Stimulated activated naive B cell treated with anti-CD40 and anti-IgM and Interleukin-4, amounts not matched to agents 10 μg/mL and 1 μg/mL and 100 μg/mL, for 72 hours (primary cell): Measurements from ENCODE around the gene LLGL2.
"Not testable (repeated sequence)": the region's sequence is repeated elsewhere in the genome, so short reads cannot be mapped to it uniquely, and the experiment has no call there.

ENCODE experiments used
- ATAC-seq, 2 donors: fragments of 150-1000 bp; cut with Tn5 transposase; replicated peaks; 2 replicates each; pipeline ENCODE4 v1.10.0; 2021; ENCODE audit warnings: moderate library complexity in 1 of 2
- DNase-seq: peaks from one replicate; pipeline ENCODE4 v3.0.0; 2021
- H3K27ac Mint-ChIP-seq: one replicate; pipeline ENCODE4 v1.8.0; 2022; ENCODE audit warnings: mild to moderate bottlenecking, mixed read lengths
- H3K27me3 Mint-ChIP-seq, 2 donors: one replicate each; pipeline ENCODE4 v1.8.0; 2022; ENCODE audit warnings: mixed read lengths in 2 of 2
- H3K36me3 Mint-ChIP-seq, 2 donors: one replicate each; pipeline ENCODE4 v1.8.0; 2022; ENCODE audit warnings: mixed read lengths in 2 of 2, mild to moderate bottlenecking in 1 of 2
- H3K4me1 Mint-ChIP-seq, 2 donors: one replicate each; pipeline ENCODE4 v1.8.0; 2022; ENCODE audit warnings: mixed read lengths in 2 of 2, mild to moderate bottlenecking in 1 of 2
- H3K4me3 Mint-ChIP-seq, 2 donors: one replicate each; pipeline ENCODE4 v1.8.0; 2022; ENCODE audit warnings: mild to moderate bottlenecking in 2 of 2, mixed read lengths in 2 of 2, moderate library complexity in 1 of 2
- H3K9me3 Mint-ChIP-seq, 2 donors: one replicate each; pipeline ENCODE4 v1.8.0; 2022; ENCODE audit warnings: mixed read lengths in 2 of 2, mild to moderate bottlenecking in 1 of 2

The LLGL2 gene

GRCh38 chr17:75524970-75525805, at the start of gene LLGL2:
Gene LLGL2 (plus strand): TSS chr17:75525697. CDS start chr17:75543427, 17,730 bp downstream.
- DNase-seq: peak; percentile 67
- Mint-ChIP-seq H3K27me3 (peaks cover 4 to 5% of the 10 kb centered on the region in 2 donors), H3K36me3 (peaks cover 12 to 16% of the 10 kb centered on the region in 2 donors), H3K4me3 (peak within 1 kb of the TSS; percentile 76 to 78), H3K9me3 (no peaks in the 10 kb centered on the region), H3K27ac (no peak within 1 kb of the TSS), H3K4me1 (peaks cover 7 to 11% of the 10 kb centered on the region in 2 donors)
- ATAC-seq: peak; percentile 90 to 92

- H3K9me3 Mint-ChIP-seq: no peaks in the 10 kb centered on the region
- DNase-seq (no peak), ATAC-seq (no peak)
- H3K36me3 Mint-ChIP-seq: peaks cover 35 to 50% of the 10 kb centered on the region in 2 donors
- H3K27me3 Mint-ChIP-seq: no peaks in the 10 kb centered on the region
- peaks cover 2 to 6% of the 10 kb centered on the region in 2 donors for H3K4me1 Mint-ChIP-seq
- no peak overlapping the region for H3K4me3 Mint-ChIP-seq
- H3K27ac Mint-ChIP-seq: no peak overlapping the region
These were observed 49.6 kb upstream of the LLGL2 start for GRCh38 chr17:75475851-75476250.

- Mint-ChIP-seq H3K27ac (no peak overlapping the region), H3K4me1 (peaks cover 2 to 6% of the 10 kb centered on the region in 2 donors), H3K36me3 (peaks cover 35 to 50% of the 10 kb centered on the region in 2 donors), H3K27me3 (no peaks in the 10 kb centered on the region), H3K9me3 (no peaks in the 10 kb centered on the region), H3K4me3 (no peak overlapping the region)
- no peak for DNase-seq
- no peak for ATAC-seq
These were observed 49.2 kb upstream of the LLGL2 start for GRCh38 chr17:75476271-75476671.

DNA sequence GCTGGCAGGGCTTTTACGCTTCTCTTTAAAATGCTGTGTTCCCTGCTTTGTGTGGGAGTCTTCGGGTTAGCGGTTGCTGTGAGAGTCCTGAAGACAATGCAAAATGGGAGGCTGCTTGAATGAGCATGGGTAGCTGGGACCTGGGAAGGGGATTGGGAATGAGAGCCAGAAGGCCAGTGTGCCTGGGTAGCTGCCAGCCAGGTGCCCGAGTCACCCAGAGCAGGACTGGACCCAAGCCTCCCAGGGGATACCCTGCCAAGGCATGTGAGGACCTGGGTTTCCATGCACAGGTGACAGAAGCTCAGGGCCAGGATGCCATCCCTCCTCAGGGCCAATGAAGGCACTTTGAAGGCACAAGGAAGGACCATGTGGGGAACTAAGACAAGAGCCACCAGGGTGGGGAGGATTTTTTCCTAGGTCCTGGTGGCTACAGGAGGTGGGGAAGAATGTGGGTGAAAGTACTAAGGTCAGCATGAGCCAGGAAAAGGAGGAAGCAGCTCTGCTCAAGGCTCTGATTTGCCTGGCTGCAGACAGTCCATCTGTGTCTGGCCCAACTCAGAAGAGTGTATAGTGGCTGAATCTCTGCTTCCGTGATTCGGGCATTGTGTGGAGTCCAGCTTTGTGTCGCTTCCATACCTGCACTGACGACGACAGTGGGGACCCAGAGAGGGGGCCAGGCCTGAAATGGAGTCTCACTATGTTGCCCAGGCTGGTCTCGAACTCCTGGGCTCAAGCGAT, 48.6 kb upstream of the LLGL2 start:
- H3K9me3 Mint-ChIP-seq: no peaks in the 10 kb centered on the region
- no peak for ATAC-seq
- H3K4me3 Mint-ChIP-seq: no peak overlapping the region
- no peaks in the 10 kb centered on the region for H3K27me3 Mint-ChIP-seq
- H3K4me1 Mint-ChIP-seq: peaks cover 2 to 6% of the 10 kb centered on the region in 2 donors
- no peak for DNase-seq
- peak overlapping the region; percentile 48 for H3K27ac Mint-ChIP-seq
- H3K36me3 Mint-ChIP-seq: peaks cover 32 to 47% of the 10 kb centered on the region in 2 donors

- not testable (repeated sequence) for DNase-seq, H3K4me3 Mint-ChIP-seq, H3K4me1 Mint-ChIP-seq, ATAC-seq, H3K27me3 Mint-ChIP-seq, H3K9me3 Mint-ChIP-seq, H3K27ac Mint-ChIP-seq
- H3K36me3 Mint-ChIP-seq: peaks cover 28 to 44% of the 10 kb centered on the region in 2 donors
These were observed 48.0 kb upstream of the LLGL2 start for GRCh38 chr17:75477490-75477862.

DNA sequence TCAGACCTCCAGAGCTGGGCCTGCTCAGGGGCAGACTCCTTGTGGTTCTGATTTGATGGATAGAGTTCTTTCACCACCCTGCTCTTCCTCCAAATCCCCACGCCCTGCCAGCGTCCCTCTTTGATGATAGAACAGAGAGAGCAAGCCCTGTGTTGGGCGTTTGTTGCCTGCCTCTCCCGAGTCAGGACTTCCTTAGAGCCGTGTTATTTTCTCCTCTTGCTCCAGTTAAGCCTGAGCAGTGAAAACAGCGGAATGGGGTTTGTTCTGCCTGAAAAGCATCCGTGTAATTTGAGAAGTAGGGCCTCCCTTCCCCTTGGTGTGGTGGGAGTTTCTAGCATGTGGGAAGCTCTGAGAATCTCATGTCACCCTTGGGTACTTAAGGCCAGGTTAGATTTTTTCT, 47.0 kb upstream of the LLGL2 start:
- H3K9me3 Mint-ChIP-seq: no peaks in the 10 kb centered on the region
- peaks cover 2 to 6% of the 10 kb centered on the region in 2 donors for H3K4me1 Mint-ChIP-seq
- ATAC-seq (no peak), DNase-seq (no peak)
- H3K27ac Mint-ChIP-seq: no peak overlapping the region
- H3K4me3 Mint-ChIP-seq: no peak overlapping the region
- peaks cover 25 to 39% of the 10 kb centered on the region in 2 donors for H3K36me3 Mint-ChIP-seq
- no peaks in the 10 kb centered on the region for H3K27me3 Mint-ChIP-seq

GRCh38 chr17:75480281-75480680, 45.2 kb upstream of the LLGL2 start:
- peaks cover 15 to 36% of the 10 kb centered on the region in 2 donors for H3K36me3 Mint-ChIP-seq
- peak overlapping the region; percentile 20 for H3K27ac Mint-ChIP-seq
- no peaks in the 10 kb centered on the region for H3K9me3 Mint-ChIP-seq
- H3K4me1 Mint-ChIP-seq: peaks cover 2 to 6% of the 10 kb centered on the region in 2 donors
- ATAC-seq: no peak
- DNase-seq: no peak
- no peak overlapping the region for H3K4me3 Mint-ChIP-seq
- H3K27me3 Mint-ChIP-seq: no peaks in the 10 kb centered on the region

DNA sequence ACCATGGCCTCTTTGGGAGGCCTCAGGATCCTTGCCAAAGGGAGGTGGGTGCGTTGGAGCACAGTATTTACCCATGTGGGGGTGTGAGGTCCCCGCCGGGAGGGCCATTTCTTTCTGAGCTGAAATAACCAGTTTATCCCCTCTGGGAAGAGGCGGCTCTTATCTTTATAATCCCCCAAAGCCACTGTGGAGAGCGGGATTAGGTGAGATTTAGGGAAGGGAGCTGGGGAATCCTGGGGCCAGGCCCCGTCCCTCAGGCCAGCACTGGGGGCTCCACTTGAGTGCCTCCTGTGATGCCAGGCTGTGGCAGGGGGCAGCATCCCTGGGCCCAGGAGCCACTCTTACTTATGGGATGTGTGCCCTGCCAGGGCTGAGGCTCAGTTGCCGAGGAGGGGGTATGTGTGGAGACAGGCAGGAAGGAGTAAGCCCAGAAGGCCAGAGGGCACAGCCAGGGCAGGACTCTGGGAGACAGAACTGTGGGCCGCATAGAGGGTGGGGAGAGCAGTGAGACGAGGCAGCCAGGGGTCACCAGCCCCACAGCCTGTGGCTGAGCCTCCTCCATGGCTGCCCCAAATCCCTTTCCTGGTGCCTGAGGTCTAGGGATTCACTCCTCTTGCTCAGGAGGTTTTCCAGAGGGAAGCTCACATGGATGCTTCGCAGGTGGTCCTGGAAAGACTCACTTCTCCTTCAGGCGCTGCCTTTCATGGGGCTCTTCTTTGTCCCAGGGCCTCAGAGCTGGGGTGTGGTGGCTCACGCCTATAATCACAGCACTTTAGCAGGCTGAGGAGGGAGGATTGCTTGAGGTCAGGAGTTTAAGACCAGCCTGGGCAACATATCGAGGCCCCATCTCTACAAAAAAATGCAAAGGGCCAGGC, 44.1 kb upstream of the LLGL2 start:
- Mint-ChIP-seq H3K9me3 (no peaks in the 10 kb centered on the region), H3K27ac (no peak overlapping the region), H3K27me3 (no peaks in the 10 kb centered on the region), H3K4me1 (peaks cover 5 to 9% of the 10 kb centered on the region in 2 donors), H3K4me3 (no peak overlapping the region), H3K36me3 (peaks cover 13 to 32% of the 10 kb centered on the region in 2 donors)
- no peak for DNase-seq
- no peak for ATAC-seq

GRCh38 chr17:75482098-75482942, 43.2 kb upstream of the LLGL2 start:
- H3K27ac Mint-ChIP-seq: no peak overlapping the region
- no peak overlapping the region for H3K4me3 Mint-ChIP-seq
- no peak for ATAC-seq
- H3K4me1 Mint-ChIP-seq: peaks cover 13 to 14% of the 10 kb centered on the region in 2 donors
- no peaks in the 10 kb centered on the region for H3K27me3 Mint-ChIP-seq
- no peak for DNase-seq
- H3K36me3 Mint-ChIP-seq: peaks cover 8 to 31% of the 10 kb centered on the region in 2 donors
- H3K9me3 Mint-ChIP-seq: no peaks in the 10 kb centered on the region

DNA sequence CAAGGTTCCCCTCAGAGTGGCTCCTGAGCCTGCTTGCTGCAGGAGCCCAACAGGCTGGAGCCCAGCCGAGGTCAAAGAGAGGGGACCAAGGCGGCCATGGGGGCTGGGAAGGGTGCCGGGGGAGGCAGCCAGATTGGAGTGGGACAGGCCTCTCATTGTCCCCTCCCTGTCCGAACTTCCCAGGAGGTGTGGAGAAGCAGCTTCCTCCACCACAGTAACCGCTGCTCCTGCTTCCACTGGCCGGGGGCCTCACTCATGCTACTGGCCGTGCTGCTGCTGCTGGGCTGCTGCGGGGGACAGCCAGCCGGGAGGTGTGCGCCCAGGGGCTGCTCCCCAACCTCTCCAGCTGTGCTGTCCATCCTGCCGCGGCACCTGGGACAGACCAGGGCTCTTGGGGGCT, 39.8 kb upstream of the LLGL2 start:
- ATAC-seq: no peak

DNA sequence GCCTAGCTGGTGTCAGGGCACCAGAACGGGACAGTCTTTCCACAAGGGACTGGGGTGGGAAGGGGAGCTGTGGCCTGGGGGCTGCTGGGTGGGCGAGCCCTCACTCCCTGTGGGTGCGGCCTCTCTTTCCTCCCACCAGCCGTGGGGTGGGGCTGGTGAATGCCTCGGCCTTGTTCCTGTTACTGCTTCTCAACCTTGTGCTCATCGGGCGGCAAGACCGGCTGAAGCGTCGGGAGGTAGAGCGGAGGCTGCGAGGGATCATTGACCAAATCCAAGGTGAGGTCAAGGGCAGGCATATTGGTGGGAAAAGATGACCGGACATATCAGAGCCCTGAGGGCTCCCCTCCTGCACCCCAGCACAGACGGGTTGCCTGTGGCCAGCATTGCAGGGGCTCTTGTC, 39.3 kb upstream of the LLGL2 start:
- H3K4me1 Mint-ChIP-seq: peaks cover 19 to 20% of the 10 kb centered on the region in 2 donors
- H3K36me3 Mint-ChIP-seq: peaks cover 15 to 39% of the 10 kb centered on the region in 2 donors
- no peaks in the 10 kb centered on the region for H3K27me3 Mint-ChIP-seq
- ATAC-seq (no peak), DNase-seq (no peak)
- H3K27ac Mint-ChIP-seq: peak overlapping the region; percentile 82
- no peaks in the 10 kb centered on the region for H3K9me3 Mint-ChIP-seq
- H3K4me3 Mint-ChIP-seq: no peak overlapping the region

More for the DNA sequence above, 39.8 kb upstream of the LLGL2 start:
- Mint-ChIP-seq H3K27me3 (no peaks in the 10 kb centered on the region), H3K27ac (no peak overlapping the region), H3K4me3 (no peak overlapping the region), H3K9me3 (no peaks in the 10 kb centered on the region), H3K36me3 (peaks cover 13 to 36% of the 10 kb centered on the region in 2 donors), H3K4me1 (peaks cover 19 to 20% of the 10 kb centered on the region in 2 donors)
- no peak for DNase-seq

DNA sequence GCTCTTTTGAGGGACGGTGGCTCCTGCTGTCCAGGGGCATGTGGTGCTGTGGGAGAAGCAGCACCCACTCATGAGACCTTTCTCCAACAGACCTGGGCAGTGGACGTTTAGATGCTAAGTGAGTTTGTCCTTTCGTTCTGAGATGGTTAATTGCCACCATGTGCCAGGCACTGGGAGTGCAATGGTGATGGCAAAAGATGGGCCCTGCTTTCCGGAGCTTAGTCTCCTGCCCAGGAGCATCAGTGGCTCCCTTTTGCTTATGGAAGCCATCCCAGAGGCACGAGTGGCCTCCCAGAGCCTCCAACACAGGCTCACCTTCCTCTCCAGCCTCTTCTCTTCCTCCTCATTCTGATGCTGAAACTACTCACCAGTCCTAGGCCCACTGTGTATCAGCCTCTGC, 38.5 kb upstream of the LLGL2 start:
- ATAC-seq (peak in 1 of 2 donors; percentile 6), DNase-seq (no peak)
- Mint-ChIP-seq H3K36me3 (peaks cover 17 to 45% of the 10 kb centered on the region in 2 donors), H3K9me3 (no peaks in the 10 kb centered on the region), H3K4me1 (peaks cover 19 to 20% of the 10 kb centered on the region in 2 donors), H3K27me3 (no peaks in the 10 kb centered on the region), H3K4me3 (peak overlapping the region in 1 of 2 donors; percentile 49), H3K27ac (peak overlapping the region; percentile 94)

DNA sequence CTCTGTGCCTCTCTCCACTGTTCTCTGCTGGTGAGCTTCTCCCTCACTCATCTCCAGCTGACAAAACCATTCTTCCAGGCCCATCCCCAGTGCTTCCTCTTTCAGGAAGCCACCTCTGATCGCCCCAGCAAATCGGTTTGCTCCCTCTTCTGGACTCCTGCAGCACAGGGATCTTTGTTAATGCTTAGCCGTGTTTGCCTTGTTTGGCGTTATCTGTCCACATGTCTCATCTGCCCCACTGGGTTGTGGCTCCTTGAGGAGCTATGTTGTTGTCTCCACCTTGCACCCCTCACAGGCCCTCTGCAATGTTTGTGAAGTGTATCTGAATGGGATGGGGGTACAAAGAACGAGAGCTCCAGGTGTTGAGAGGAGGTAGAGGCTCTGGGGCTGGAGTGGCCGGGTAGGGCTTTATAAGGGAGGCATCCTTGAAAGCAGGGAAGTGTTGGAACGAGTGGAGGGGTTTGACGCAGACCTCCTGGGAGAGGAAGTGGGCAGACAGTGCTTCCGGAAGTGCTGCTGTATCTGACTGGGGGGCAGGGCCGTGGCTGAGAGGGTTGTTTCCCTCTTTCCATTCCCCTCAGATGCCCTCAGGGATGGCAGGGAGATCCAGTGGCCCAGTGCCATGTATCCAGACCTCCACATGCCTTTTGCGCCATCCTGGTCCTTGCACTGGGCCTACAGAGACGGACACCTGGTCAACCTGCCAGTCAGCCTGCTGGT, 38.0 kb upstream of the LLGL2 start:
- DNase-seq (peak; percentile 18), ATAC-seq (peak; percentile 76 to 84)
- H3K4me1 Mint-ChIP-seq: peaks cover 19 to 20% of the 10 kb centered on the region in 2 donors
- H3K9me3 Mint-ChIP-seq: no peaks in the 10 kb centered on the region
- H3K27ac Mint-ChIP-seq: peak overlapping the region; percentile 94
- peaks cover 18 to 47% of the 10 kb centered on the region in 2 donors for H3K36me3 Mint-ChIP-seq
- H3K4me3 Mint-ChIP-seq: peak overlapping the region; percentile 49 to 60
- no peaks in the 10 kb centered on the region for H3K27me3 Mint-ChIP-seq
